GM19328 (cell line): ENCODE measurements around the gene ZFYVE28.
"Not testable (repeated sequence)": the region's sequence is repeated elsewhere in the genome, so short reads cannot be mapped to it uniquely, and the experiment has no call there.

Experiments used
- ATAC-seq: cut with Tn5 transposase; IDR thresholded peaks from one replicate; pipeline ENCODE4 v1.9.1; 2021; ENCODE audit warnings: mild to moderate bottlenecking, moderate library complexity; ENCODE audit not compliant: unreplicated experiment

ZFYVE28 gene

DNA sequence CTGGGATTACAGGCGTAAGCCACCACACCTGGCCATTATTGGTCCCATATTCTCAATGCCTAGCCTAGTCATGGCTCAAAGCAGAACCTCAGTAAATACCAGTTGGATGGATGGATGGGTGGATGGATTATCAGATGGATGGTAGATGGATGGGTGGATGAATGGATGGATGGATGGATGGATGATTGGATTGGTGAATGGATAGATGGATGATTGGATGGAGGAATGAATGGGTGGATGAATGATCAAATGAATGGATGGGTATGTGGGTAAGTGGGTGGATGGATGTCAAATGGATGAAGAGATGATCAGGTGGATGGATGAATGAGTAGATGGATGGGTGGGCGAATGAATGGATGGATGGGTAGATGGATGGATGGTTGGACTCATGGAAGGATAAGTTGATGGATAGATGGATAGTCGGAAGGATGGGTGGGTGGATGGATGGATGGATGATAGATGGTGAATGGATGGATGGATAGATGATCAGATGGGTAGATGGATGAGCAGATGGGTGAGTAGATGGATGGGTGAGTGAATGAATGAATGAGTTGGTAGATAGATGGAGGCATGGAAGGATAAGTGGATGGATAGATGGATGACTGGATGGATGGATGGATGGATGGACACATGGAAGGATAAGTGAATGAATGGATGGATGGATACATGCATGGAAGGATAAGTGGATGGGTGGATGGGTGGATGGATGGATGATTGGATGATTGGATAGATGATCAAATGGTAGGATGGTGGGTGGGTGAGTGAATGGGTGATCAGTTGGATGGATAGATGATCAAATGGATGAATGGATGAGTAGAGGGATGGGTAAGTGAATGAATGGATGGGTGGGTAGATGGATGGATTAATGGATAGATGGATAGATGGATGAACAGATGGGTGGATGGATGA is 28.5 kb upstream of the ZFYVE28 start:
- ATAC-seq, result no peak

DNA sequence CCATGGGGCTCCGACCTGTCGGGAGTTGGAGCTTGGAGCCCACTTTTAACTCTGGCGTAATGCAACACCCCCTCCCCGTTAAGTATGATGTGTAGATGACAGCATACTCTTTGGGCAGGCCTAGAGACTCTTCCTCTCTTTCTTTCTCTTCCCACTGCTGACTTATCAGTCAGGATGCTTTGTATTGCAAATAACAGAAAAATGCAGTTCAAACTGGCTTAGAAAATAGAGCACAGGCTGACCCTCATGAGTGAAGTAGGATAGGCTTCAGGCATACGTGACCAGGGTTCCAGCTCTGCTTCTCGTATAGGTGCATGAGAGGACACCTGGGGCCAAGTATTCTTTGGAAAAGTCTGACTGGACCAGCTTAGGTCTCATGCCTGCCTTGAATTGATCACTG is 27.1 kb upstream of the ZFYVE28 start:
- ATAC-seq, result no peak

DNA sequence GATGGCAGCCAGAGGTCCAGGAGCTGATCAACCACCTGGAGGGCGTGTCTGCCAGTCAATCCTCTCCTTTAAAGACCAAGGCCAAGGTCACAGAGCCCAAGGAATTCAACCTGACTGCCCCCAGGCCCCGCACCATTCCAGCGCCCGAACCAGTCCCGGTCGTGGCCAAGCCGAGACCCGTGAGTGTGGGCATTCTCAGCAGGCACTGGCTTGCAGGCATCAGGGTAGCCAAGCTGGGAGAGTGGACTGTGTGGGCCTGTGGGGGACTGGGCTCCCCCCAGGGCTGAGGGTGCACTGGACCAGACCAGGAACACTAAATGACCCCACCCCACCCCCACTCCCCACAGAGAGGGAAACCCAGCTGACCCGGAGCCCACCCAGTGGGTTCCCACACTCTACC is 26.7 kb upstream of the ZFYVE28 start:
- no peak for ATAC-seq

DNA sequence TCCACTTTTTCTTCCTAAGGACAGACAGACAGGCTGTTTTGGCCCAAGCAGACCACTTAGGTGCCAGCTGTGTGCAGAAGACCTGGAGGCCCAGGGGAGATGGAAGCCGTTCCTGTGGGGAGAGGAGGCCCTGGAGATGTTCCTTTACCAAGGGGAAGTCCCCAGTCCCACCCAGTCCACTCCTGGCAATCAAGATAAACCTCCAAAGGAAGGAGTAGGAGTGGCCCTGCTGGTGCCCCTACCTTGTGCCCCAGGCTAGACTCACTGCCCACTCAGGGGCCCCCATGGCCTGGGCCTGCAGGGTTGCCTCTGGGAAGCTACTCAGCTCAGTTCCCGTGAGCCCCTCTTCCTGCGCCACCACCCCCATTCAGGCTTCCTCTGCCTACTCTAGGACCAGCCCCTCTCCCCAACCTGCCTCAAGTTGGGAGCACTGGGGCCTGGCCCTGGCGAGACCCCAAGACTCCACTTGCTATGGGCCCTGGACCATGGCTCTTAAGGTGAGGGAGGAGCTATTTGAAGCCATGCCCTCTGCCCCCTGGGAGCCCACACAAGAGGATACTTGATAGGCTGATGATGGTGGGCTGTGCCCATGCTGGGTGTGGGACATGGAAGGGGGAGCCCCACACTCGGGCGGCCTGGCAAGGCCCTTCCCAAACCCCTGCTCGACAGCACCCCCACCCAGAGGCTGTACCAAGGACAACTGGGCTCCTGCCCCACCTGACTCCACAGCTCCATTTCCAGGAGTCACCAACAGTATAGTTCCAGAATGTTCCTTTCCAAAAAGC is 25.7 kb upstream of the ZFYVE28 start:
- no peak for ATAC-seq

DNA sequence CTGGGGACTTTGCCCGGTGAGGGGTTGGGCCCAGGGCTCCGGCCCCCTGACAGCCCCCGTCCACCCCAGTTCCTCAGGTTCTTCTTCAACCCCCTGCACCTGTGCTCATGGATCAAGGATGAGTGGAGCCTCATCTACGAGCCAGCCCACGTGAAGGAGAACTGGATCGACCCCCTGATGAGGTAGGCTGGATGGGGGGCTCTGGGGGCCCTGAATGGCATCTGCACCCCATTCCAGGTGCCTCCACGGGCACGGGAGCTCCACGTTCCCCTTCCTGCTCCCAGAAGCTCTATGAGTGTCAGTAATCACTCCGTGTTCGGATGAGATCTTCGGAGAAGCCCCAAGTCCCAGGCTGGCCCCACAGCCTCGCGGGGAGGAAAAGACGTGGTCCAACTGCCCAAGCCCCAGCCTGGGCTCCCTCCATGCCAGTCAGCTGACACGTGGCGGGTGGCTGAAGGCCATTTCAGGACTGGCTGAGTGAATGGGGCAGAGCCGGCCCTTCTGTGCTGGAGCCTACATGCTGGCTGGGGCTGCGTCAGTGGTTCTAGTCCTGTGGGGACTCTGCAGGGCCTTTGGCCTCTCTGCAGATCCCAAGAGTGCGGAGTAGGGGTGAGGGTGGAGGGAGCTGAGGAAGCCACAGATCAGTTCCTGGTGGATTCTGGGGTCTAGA is 24.8 kb upstream of the ZFYVE28 start:
- no peak for ATAC-seq

DNA sequence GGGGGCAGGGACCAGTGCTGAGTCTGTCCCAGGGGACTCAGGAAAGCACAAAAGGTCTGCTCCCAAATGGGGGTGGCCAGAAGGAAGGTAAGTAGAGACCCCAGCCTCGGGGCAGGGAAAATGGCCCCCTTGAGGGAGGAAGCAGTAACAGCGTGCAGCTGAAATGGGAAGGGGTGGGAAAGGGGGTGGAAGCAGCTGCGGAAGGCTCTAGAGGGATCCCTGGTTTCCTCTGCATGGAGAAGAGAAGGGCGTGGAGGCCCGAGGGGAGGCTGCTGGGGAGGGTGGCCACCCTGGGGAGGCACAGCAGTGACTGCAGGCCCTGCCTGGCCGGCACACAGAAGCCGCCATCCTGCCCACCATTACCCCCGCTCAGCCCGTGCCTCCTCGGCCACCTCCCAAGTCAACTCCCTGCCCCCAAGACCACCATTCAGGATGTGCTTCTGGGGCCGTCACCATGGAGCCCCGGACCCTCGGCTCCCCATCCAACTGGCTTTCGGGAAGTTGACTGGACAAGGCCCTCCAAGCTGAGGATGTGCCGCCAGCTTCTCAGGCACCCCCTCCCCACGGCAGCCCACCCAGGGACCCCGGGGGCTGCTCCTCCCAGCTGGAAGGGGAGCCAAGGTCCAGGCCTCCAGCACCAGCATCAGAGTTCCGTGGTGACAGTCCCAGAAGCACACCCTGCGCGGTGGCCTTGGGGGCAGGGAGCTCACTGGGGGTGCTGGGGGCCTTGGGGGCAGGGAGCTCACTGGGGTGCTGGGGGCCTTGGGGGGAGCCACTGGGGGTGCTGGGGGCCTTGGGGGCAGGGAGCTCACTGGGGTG is 23.9 kb upstream of the ZFYVE28 start:
- no peak for ATAC-seq

DNA sequence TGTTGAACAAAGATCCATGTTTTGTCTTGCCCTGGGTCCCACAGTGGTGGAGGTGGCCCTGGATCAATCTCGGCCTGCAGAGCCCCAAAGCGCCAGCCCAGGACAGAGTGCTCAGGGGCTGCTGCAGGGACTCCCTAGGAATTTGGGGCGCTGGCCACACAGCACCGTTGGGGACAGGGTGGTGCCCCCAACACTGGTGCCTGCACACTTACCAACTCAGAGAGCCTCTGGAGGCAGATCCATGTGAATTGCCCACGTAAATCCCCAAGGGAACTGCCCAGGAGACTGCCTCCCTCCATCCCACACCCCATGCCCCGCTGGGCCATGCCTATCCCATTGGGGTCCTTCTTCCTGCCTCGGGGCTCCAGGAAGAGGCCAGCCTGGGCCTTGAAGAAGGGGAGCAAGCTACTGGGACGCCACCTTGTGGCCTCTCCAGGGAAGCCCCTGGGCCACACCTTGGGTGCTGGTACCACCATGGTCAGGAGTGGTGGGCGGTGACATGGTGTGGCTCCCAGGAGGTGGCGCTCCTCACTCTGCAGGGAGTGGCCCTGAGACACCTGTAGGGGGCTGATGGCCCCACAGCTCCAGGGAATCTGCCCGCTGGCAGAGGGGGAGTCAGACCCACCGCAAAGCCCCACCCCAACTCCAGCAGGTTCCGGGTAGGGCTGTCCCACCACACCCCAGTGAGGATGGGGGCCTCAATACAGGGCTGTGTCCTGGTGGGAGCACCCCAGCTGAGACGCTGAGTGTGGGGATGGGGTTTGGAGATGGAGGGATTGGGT is 23.1 kb upstream of the ZFYVE28 start:
- ATAC-seq, result peak; percentile 69

DNA sequence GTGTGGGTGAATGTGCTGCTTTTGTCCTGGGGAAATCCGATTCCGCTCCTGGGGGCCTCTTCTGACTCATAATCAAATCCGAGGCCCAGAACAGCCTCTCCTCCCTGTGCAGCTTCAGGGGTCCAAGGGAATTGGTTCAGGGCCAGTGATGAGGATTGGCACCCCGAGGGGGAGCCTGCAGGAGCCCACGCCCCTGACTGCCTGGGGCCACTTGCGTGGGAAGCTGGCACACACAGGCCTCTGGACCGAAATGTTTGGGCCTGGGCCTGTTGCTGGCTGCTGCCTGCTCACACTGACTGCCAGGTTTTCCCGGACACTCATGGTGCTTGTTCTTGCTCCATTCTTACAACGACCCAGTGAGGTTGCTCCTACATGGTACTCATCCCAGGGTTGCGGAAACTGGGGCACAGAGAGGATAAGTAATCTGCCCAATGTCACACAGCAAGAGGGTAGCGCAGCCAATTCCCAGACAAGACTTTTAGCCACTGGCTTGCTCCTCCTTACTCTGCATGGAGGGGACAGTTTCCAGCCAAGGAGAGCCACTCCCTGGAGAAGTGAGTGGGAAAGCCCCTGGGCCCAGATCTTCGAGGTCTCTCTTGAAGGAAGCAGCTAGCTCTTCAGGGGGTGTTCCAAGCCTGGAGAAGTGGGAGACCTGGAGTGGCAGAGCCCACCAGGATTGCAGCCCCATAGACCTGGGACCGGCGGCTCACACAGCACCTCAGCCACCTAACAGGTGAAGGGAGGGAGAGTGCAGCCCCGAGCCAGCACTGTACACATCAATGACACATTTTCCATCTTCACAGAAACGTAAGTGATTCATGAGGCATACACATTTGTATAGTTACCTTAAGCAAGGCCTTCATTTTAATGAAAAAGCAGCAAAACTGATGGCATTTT is 20.6 kb upstream of the ZFYVE28 start:
- no peak for ATAC-seq

DNA sequence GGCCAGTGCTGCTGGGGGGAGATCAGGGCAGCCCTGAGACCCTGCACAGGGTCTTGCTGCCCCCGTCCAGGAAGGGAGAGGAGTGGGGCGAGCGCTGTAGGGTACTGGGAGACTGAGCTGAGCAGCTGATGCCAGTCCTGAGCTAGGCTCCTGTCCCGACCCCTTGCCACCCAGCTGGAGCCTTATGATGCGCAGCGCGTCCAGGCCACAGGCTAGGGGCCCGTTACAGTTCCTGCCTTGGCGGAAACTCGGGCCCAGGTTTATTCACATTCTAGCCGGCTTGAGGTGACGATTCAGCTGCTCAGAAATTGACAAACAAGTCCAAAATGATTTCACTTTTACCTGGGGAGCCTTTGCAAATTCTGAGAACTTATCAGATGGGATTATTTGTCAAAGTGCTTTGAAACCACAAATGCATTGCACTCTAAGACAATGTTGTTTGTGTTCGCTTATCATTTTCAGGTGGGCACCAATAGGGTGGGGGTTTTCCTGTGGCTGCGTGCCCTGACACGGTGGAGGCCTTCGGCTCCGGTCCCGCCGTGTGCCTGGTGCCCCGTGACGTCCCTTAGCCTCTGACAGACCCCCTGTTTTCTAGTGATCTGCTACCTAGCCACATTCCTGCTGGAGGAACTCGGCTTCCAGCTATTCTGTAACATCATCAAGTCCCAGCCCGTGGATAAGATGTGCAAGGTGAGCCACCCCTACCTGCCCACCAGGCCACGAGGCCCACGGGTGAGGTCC is 19.2 kb upstream of the ZFYVE28 start:
- ATAC-seq, result no peak

DNA sequence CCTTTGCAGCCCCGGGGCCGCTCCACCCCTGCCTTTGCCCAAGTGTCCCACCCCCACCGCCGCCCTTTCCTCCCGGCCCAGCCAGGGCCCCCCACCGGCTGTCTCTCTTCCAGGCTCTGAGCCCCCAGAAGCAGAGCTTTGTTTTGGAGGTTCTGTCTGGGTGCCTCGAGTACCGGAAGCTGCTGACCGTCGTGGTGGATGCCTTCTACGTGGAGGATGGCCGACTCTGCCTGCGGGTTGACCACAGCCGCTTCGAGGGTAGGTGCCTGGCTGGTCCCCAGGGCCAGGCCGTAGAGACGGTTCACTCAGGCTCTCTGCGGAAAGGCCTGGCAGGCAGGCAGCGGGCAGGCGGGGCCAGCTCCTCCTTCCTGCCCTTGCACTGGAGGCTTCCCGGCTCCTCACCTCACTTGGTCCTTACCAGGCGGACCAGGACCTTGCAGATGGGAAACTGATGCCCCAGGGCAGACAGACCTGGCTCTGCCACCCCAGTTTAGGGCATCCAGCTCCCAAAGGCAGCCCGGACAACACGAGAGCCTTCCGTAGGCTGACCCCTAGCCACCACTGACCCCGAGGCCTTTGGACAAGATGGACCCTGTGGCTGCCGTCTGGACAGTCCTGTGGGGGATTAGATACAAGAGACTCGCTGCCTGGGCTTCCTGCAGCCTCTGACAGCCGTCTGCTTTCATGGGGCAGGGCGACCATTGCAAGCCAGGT is 18.5 kb upstream of the ZFYVE28 start:
- ATAC-seq, result no peak

DNA sequence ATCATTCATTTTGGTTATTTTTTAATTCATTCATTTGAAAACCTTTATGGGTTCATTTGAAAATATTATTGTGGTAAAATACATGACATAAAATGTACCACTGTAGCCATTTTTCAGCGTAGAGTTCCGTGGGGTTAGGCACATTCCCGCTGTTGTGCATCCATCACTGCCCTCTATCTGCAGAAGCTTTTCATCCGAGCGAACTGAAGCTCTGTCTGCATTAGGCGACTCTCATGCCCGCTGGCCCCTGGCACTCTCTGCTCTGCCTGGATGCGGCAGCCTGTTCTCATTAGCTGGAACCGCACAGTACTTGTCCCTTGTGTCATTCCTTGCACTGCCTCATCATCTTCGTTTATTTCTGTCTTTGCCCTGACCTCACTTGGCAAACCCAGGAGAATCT is 17.9 kb upstream of the ZFYVE28 start:
- ATAC-seq, result no peak

DNA sequence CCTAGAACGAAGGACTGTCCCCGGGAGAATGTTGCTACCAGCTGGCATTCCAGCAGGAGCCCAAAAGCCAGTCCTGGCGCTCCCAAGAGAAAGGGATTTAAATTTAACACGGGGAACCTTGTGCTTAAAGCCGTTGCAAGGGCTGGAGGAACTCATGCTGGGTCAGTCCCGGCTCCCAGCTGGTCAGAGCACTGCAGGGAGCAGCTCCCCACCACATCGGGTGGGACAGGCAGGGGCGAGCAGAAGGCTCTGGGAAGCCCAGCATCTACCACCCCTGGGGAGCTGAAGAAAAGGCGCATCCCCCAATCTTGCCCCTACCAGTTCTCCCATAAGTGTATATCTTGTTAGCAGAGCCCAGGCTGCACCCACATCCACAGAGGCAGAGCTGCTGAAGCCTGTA is 16.0 kb upstream of the ZFYVE28 start:
- ATAC-seq, result no peak

DNA sequence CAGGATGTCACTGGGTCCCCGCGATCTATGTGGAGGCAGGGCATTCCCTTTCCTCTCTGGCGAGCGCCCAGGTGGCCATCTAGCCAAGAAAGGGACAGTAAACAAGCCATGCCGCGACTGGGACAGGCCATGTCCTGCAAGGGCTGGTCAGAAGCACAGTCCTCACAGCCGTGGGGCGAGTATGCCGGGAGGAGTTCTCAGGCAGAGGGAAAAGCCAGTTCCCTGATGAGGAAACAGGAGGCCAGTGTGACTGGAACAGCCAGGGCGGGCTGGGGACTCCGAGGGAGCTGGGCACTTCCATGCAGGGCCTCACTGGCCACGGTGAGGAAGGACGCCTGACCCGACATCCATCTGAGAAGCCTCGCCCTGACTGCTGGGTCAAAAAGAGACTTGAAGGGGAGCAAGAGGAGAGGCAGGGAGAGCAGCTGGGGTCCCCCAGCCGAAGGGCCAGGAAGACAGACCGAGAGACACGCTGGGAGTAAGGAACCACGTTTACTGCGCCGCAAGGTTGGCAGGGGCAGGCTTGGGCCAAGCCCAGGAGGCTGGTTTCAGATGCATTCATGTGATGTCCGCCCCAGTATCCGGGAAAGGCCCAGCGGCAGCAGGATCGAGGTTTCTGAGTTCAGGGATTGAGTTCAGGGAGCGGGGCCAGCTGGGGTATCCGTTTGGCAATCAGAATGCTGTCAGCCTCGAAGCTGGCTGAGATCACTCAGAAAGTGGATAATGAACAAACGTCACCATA is 15.3 kb upstream of the ZFYVE28 start:
- ATAC-seq, result no peak

DNA sequence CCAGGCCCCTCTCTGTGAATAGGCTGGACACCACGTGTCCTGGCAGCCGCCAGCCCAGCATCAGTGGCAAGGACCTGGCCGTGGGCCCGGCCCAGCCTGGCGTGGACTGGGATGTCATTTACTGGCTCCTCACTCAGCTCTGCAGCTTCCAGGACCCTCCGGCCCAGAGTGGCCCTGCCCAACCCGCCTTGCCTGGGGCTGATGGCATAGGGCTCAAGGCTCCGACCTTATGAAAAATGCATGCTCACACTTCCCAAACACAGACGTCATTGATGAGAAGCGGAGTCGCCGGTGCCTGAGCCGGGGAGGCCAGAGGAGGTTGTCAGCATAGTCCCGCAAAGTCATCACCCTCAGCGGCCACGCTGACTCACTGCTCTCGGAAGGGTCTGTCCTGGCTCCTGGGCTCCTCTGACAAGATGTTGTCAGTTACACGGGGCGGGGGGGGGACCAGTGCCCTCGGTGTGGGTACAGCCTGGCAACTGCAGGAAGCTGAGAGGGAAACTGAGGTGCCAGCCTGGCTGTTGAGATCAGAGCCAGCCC is 14.6 kb upstream of the ZFYVE28 start:
- no peak for ATAC-seq

DNA sequence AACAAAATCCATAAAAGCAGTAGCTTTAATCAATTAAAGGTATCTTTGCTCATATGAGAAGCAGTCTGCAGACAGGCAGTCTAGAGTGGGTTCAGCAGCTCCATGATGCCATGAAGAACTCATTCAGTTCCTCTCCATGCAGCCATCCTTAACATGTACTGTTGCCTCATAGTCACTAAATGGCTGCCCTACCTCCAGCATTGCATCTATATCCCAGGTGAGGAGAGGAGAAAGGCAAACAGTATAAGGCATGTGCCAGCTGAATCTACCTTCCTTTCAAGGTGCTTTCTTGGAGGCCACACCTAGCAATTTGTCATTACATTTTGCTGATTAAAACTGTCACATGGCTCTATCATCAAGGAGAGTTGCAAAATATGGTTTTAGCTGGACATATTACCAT is 13.6 kb upstream of the ZFYVE28 start:
- no peak for ATAC-seq

DNA sequence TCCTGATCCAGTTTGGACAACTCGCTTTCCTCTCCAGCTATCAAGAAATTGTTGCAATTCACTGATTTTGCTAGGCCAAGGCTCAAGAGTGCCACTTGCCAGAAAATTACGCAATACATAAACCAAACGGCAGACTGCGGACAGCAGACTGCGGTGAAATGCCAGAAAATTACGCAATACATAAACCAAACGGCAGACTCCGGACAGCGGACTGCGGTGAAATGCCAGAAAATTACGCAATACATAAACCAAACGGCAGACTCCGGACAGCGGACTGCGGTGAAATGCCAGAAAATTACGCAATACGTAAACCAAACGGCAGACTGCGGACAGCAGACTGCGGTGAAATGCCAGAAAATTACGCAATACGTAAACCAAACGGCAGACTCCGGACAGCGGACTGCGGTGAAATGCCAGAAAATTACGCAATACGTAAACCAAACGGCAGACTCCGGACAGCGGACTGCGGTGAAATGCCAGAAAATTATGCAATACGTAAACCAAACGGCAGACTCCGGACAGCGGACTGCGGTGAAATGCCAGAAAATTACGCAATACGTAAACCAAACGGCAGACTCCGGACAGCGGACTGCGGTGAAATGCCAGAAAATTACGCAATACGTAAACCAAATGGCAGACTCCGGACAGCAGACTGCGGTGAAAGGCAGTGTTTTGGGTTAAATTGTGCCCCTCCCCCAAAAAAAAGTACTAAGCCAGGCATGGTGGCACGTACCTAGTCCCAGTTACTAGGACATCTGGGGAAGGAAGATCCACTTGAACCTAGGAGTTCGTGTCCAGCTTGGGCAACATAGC is 11.7 kb upstream of the ZFYVE28 start:
- ATAC-seq, result not testable (repeated sequence)
